GM12891 (cell line): ENCODE results near the gene CCNL1.

Experiments used
- POLR2A ChIP-seq: IDR thresholded peaks from 2 replicates; pipeline ENCODE4 v1.6.1; 2011; ENCODE audit warnings: low read depth, low read length, control low read depth
- POLR2AphosphoS5 ChIP-seq: IDR thresholded peaks from 2 replicates; pipeline ENCODE4 v1.6.1; 2011; ENCODE audit warnings: low read depth, low read length, control low read depth
- POU2F2 ChIP-seq: IDR thresholded peaks from 2 replicates; pipeline ENCODE4 v1.6.1; 2011; ENCODE audit warnings: low read depth, mild to moderate bottlenecking, control low read depth, low read length, moderate library complexity
- TAF1 ChIP-seq: IDR thresholded peaks from 2 replicates; pipeline ENCODE4 v1.6.1; 2011; ENCODE audit warnings: low read depth, low read length, control low read depth

GRCh38 chr3:157134620-157135191 is 25.2 kb downstream of the CCNL1 start:
- TF ChIP-seq TAF1 (no peak), POLR2AphosphoS5 (no peak), POLR2A (no peak), POU2F2 (peak; percentile 48; the same call in 1 of the 2 replicates)
